GM18907 (cell line): ENCODE results near the gene MRTFB.

Experiments used
- ATAC-seq: cut with Tn5 transposase; IDR thresholded peaks from one replicate; pipeline ENCODE4 v1.9.1; 2021; ENCODE audit warnings: mild to moderate bottlenecking, moderate library complexity; ENCODE audit not compliant: unreplicated experiment

Gene MRTFB

DNA sequence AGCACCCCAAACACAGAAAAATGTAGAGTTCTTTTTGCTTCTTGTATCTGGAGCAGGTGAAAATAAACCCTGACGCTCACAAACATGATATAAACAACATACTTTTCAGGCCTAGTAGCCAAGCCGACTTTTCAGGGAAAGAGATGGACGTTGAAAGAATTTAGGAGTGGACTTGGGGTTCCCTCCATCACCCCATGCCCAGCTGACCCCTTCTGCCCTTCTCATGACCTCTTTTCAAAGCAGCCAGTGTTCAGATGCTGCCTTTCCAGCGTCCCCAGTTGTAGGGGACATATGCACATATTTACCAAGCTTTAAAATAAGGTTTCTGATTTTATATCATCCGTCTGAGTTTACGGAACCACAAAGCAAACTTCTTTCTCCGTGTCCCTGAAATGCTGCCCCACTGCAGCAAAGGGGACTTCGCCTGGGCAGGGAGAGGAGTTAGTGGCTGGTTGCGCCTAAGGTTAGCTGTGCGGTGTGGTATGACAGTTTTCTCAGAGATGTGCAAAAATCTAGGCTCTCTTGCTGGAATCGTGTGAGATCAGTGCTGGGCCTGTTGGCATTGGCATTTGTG is 235.5 kb downstream of the MRTFB start:
- no peak for ATAC-seq

DNA sequence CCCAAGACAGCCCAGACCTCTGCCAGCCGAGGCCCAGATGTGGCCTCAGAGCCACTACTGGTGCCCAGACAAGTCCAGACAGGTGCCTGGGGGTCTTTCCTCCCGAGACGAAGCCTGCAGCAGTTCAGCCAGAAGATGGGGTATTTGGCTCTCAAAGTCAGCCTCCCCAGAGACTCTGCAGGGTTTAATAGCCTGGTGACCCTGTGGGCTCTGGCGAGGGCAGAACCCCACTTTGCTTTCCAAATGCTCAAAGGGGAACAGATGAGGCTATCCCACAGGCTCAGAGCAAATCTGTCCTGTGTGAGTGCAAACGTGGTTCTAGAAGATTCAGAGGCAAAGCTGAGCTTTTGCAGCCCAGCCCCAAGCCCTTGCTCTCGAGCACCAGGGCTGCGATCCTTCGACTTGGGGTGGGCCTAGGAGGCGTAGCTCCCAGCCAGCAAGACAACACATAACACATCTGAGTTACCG is 236.0 kb downstream of the MRTFB start:
- ATAC-seq: no peak

DNA sequence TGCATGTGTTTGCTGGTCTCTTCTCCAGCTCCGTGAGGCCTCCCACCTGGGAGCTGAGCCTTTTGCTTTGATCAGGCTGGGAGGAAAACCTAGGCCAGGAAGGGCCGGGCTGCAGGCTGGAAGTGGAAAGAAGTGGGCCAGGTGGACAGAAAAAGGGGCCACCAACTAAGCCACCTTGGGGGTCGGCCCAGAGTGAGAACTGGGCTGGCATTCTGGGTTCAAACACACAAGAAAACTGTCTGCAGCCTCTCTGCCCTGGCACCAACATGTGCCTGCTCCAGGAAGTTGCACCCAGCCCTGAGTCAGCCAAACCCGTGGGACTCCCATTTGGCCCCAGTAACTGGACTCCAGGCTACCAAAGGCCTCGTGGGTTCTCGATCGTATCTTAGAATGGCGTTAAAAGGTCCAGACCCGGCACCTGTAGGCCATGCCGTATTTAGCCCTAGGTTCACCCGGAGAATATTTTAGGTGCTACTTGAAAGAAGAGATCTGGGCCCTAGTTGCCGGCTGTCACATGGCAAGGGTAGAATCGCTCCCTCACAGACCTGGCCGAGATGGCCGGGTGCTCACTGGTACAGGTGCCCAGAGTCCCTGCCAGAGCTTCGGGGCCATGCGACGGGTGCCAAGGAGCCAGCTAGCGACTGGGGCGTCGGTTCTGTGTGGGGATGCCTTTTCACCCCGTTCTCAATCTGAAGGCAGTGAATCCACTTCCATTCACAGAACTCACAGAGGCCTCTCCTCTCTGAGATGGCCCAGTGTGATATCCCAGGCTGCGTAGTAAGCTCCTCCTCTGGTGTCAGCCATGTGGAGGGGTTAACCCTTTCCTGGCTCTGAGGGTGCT is 236.6 kb downstream of the MRTFB start:
- ATAC-seq: no peak

DNA sequence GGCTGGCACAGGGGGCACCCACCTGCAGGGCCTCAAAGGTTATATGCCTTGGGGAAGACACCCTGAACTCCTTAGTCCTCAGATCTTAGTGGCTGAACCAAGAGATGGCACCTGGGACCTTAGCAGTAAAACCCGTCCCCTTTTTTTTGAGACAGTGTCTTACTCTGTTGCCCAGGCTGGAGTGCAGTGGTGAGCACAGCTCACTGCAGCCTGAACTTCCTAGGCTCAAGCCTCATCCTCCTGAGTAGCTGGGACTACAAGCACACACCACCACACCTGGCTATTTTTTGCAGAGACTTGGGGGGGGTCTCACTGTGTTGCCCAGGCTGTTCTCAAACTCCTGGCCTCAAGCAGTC is 237.2 kb downstream of the MRTFB start:
- no peak for ATAC-seq

DNA sequence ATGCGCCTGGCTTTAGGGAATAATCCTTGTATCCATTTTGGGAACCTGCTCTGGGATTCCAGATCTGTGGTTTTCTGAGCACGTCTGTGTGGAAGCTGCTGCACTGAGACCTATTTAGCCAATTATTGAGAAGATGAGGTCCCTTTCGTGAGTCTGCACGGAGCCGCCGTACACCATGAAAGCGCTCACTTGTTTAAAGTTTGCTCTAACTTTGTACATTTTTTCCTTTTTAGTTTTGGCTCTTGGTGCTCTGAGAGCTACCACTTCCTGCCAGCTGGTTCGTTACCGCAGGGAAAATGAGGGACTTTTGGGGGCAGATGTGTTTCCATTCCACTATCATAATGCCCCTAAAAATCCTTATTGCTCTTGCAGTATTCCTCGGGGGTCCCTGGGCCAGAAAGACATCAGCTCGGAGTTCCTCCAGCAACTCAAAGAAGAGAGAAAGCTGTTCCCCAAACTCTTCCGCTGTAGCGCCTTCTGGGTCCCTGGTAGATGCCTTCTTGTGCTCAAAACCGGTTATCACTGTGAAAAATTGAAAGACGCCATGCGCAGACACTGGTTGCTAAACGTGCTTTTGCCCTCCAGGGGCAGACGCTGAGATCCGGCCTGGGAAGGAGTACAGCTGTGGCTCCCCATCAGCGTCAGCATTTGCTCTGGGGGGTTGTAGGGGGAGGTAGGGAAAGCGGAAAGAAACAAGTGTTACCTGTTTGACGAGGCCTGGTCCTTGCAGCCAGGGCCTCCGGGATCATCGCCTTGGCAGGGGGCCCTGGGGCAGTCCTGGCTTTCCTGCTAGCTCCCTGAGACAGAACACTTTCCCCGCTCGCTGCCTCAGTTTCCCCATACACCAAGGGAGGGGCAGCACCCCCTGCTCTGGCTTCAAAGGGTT is 238.1 kb downstream of the MRTFB start:
- ATAC-seq: peak; percentile 23

DNA sequence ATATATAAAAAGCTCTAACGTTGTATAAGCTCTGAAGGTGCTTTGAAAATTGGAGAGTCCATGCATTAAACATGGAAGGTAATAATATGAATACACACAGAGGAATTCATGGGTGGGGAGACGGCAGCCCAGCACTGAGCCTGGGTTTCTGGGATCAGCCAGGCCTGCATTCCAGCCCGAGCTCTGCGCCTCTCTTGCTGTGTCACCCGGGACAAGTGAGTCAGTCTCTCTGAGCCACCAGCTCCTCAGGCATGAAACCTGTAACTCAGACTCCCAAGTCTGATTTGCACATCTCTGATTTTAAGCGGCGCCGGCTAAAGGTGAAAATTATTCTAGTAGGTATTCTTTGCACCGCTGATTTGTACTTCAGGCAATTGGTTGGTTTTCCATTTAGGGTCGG is 238.8 kb downstream of the MRTFB start:
- ATAC-seq: no peak

DNA sequence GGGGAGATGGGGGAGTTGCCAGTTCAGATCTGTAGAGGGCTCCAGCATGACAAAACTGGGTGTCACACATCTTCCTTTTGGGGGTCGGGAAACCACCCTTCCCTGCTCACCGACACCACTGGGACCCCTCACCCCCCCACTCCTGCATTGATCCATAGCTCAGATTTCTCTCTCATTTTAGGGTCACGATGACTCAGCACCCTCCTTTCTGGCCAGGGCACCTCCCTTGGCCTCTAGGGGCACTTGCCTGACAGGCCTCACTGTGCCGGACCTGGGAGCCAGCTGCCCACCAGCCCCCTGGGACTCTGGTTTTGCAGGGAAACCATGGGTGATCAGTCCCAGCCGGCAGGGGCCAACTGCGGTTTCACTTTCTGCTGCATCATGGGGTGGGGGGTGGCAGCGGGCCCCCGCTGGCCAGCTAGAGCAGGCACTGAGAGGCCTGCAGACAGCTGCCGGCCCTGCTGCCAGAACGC is 239.4 kb downstream of the MRTFB start:
- ATAC-seq: peak; percentile 72

DNA sequence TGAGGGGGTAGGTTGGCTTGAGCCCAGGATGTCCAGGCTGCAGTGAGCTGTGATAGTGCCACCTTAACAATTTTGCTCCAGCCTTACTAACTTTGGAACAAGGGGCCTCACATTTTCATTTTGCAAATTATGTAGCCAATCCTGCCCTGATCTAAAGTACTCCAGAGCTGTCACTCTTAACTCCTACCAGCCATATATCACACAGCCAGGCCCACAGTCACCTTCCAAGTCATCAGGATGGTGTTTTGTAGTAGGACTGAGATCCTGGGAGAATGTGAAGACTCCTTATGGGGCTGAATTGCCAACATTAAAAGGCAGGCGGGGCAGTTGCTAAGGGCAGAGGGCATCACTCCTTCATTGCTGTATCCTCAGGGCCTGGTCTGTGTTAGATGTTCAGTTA is 243.0 kb downstream of the MRTFB start:
- ATAC-seq: no peak

- ATAC-seq: no peak
Observed at GRCh38 chr16:14315683-14316320, 244.7 kb downstream of the MRTFB start.
